Sigmoid colon (tissue), 7 donors: ENCODE data around the gene AMER3. TPM values are rescaled to one million over a fixed set of nuclear protein-coding genes. Genes with fewer than 3 reads are reported as not detected.

Experiments
- DNase-seq: peaks from one replicate; pipeline ENCODE4 v3.0.0-alpha.2; 2019
- H3K27ac ChIP-seq, 4 donors: fragments of 200-600 bp; sonication (generic); one replicate each; pipeline ENCODE4 v1.5.1; 2016 to 2019; ENCODE audit warnings: mild to moderate bottlenecking in 1 of 4
- H3K27me3 ChIP-seq, 3 donors: fragments of 200-600 bp; sonication (generic); one replicate each; pipeline ENCODE4 v1.5.1; 2019; ENCODE audit warnings: mild to moderate bottlenecking in 1 of 3
- H3K36me3 ChIP-seq, 4 donors: fragments of 200-600 bp; sonication (generic); one replicate each; pipeline ENCODE4 v1.5.1; 2016 to 2019
- H3K4me1 ChIP-seq, 4 donors: fragments of 200-600 bp; sonication (generic); one replicate each; pipeline ENCODE4 v1.5.1; 2017 to 2019
- H3K4me3 ChIP-seq, 4 donors: fragments of 200-600 bp; sonication (generic); one replicate each; pipeline ENCODE4 v1.5.1; 2017 to 2019; ENCODE audit warnings: mild to moderate bottlenecking in 2 of 4, moderate library complexity in 1 of 4
- H3K9me3 ChIP-seq, 4 donors: fragments of 200-600 bp in 3 of 4; sonication (generic) in 3 of 4; one replicate each; pipeline versions ENCODE4 v1.5.1 to v1.6.1; 2013 to 2019
- CTCF ChIP-seq, 4 experiments: fragments of 450-650 bp in 3 of 4; fragments of 200-600 bp in 1 of 4; IDR thresholded peaks; one replicate each; pipeline ENCODE4 v1.5.1; 2016 to 2019; ENCODE audit warnings: antibody characterized with exemption in 4 of 4, mild to moderate bottlenecking in 3 of 4, moderate library complexity in 2 of 4
- EP300 ChIP-seq, 4 donors: sonication (generic); formaldehyde crosslinking; IDR thresholded peaks; one replicate each; pipeline ENCODE4 v1.6.1; 2017; ENCODE audit warnings: antibody characterized with exemption in 4 of 4
- POLR2A ChIP-seq, 2 donors: fragments of 450-650 bp; IDR thresholded peaks; one replicate each; pipeline ENCODE4 v1.6.1; 2016; ENCODE audit warnings: antibody characterized with exemption in 2 of 2, mild to moderate bottlenecking in 2 of 2, moderate library complexity in 2 of 2
- POLR2AphosphoS5 ChIP-seq, 4 donors: sonication (generic); formaldehyde crosslinking; IDR thresholded peaks; one replicate each; pipeline ENCODE4 v1.6.1; 2017; ENCODE audit warnings: antibody characterized with exemption in 4 of 4
- WGBS, 2 donors: extraction: QIAGEN DNeasy Blood & Tissue Kit; methylation state at CpG; one replicate each; pipeline ENCODE4 v1.1.7; 2013; 5-methylcytosine and 5-hydroxymethylcytosine counted together
- intact Hi-C: fragments of 100-400 bp; cut with DNase I; formaldehyde crosslinking; loops from one replicate; pipeline ENCODE4 v1.15.1; 2023
- polyA plus RNA-seq, 3 donors: library from polyadenylated mRNA; stranded (reverse); fragments of 200-250 nt; gene quantifications; one replicate each; pipeline ENCODE4 v1.2.3, GENCODE V29; 2013
- total RNA-seq, 4 donors: library from RNA; depleted of rRNA; stranded (reverse); fragments of >200 nt; gene quantifications; one replicate each; pipeline ENCODE4 v1.1.0, GENCODE V29; 2016
- donor health status: healthy with polysubstance abuse.
- donor health status: Bipolar disorder and iron deficiency.
- donor health status: healthy.

Gene AMER3
- total and polyA plus RNA-seq, 7 donors = under 0.01 to 1.4 (median 0.28) TPM; not detected in 2

GRCh38 chr2:130754811-130755210 lies 529 bp upstream of the AMER3 start:
- Histone ChIP-seq H3K4me3 (no peak overlapping the region), H3K9me3 (no peaks in the 10 kb centered on the region), H3K36me3 (no peaks in the 10 kb centered on the region), H3K27ac (no peak overlapping the region), H3K27me3 (peaks cover 18 to 59% (median 30%) of the 10 kb centered on the region in 3 donors), H3K4me1 (peaks cover 0 to 5% (median 0%) of the 10 kb centered on the region in 4 donors)
- WGBS, 2 donors = 46 to 64% methylated on average over 8 of the region's 8 CpGs
- no peak for TF ChIP-seq CTCF (IDR thresholded peaks at IDR 0.05)
- no peak for TF ChIP-seq POLR2AphosphoS5 (IDR thresholded peaks at IDR 0.05)
- TF ChIP-seq EP300 (IDR thresholded peaks at IDR 0.05) = no peak
- TF ChIP-seq POLR2A (IDR thresholded peaks at IDR 0.05) = no peak
- intact Hi-C loops = no loop called here
- DNase-seq = no peak

- WGBS, 2 donors = 3 to 7% methylated on average over 80 of the region's 80 CpGs
- DNase-seq = no peak
- no peaks in the 10 kb centered on the region for H3K9me3 ChIP-seq
- TF ChIP-seq POLR2AphosphoS5 (IDR thresholded peaks at IDR 0.05) (no peak), POLR2A (IDR thresholded peaks at IDR 0.05) (no peak), EP300 (IDR thresholded peaks at IDR 0.05) (no peak), CTCF (IDR thresholded peaks at IDR 0.05) (no peak)
- peaks cover 0 to 5% (median 0%) of the 10 kb centered on the region in 4 donors for H3K4me1 ChIP-seq
- peak overlapping the region in 2 of 4 donors; percentile 24 for H3K4me3 ChIP-seq
- no peaks in the 10 kb centered on the region for H3K36me3 ChIP-seq
- intact Hi-C loops = no loop called here
- peaks cover 18 to 58% (median 30%) of the 10 kb centered on the region in 3 donors for H3K27me3 ChIP-seq
- H3K27ac ChIP-seq = no peak overlapping the region
Measured at GRCh38 chr2:130756053-130756873, 923 bp downstream of the AMER3 start.

- Histone ChIP-seq H3K4me1 (peaks cover 0 to 5% (median 0%) of the 10 kb centered on the region in 4 donors), H3K27ac (no peak overlapping the region), H3K4me3 (no peak overlapping the region), H3K36me3 (no peaks in the 10 kb centered on the region), H3K27me3 (peaks cover 18 to 55% (median 32%) of the 10 kb centered on the region in 3 donors), H3K9me3 (no peaks in the 10 kb centered on the region)
- no peak for TF ChIP-seq POLR2AphosphoS5 (IDR thresholded peaks at IDR 0.05)
- no peak for TF ChIP-seq EP300 (IDR thresholded peaks at IDR 0.05)
- no peak for TF ChIP-seq CTCF (IDR thresholded peaks at IDR 0.05)
- no peak for TF ChIP-seq POLR2A (IDR thresholded peaks at IDR 0.05)
- intact Hi-C loops = no loop called here
- DNase-seq = no peak
- 39 to 41% methylated on average over 16 of the region's 16 CpGs for WGBS, 2 donors
Measured at GRCh38 chr2:130756874-130757668, 1.7 kb downstream of the AMER3 start.

- intact Hi-C loops = no loop called here
- H3K9me3 ChIP-seq = no peaks in the 10 kb centered on the region
- H3K4me3 ChIP-seq = no peak overlapping the region
- H3K4me1 ChIP-seq = peaks cover 0 to 5% (median 0%) of the 10 kb centered on the region in 4 donors
- no peak for TF ChIP-seq POLR2A (IDR thresholded peaks at IDR 0.05)
- no peak for TF ChIP-seq EP300 (IDR thresholded peaks at IDR 0.05)
- TF ChIP-seq POLR2AphosphoS5 (IDR thresholded peaks at IDR 0.05) = no peak
- no peak for TF ChIP-seq CTCF (IDR thresholded peaks at IDR 0.05)
- H3K27ac ChIP-seq = no peak overlapping the region
- DNase-seq = no peak
- H3K36me3 ChIP-seq = no peaks in the 10 kb centered on the region
- H3K27me3 ChIP-seq = peaks cover 15 to 52% (median 35%) of the 10 kb centered on the region in 3 donors
- WGBS, 2 donors = 61 to 76% methylated on average over 10 of the region's 10 CpGs
Measured at GRCh38 chr2:130759906-130760753, 4.8 kb downstream of the AMER3 start.
